MCF 10A (cell line): ENCODE data around the gene SEC63. TPM values are rescaled to one million over a fixed set of nuclear protein-coding genes. Genes with fewer than 3 reads are reported as not detected.

Experiments used
- BruUV-seq: library from RNA; stranded (reverse); fragments of 400-500 nt; replicated peaks from 2 replicates; lab custom pipeline; 2021; lab: Mats Ljungman, UMichigan
- CTCF ChIA-PET: fragments of 300-600 bp; sonication (Branson Sonifier 250); formaldehyde crosslinking; extraction: SDS; loops from one replicate; lab custom pipeline; 2021; ENCODE audit warnings: antibody characterized with exemption, inconsistent platforms; lab: Yijun Ruan, JAX
- POLR2A ChIA-PET: fragments of 300-600, 350-650 bp; sonication (Branson Sonifier 250); formaldehyde crosslinking; extraction: SDS; loops from one replicate; lab custom pipeline; 2020; ENCODE audit warnings: antibody characterized with exemption, inconsistent platforms; lab: Yijun Ruan, JAX
- DNase-seq: peaks from one replicate; pipeline ENCODE4 v3.0.0-alpha.2; 2018; ENCODE audit not compliant: unreplicated experiment
- H3K27ac Mint-ChIP-seq: one replicate; pipeline ENCODE4 v1.8.0; 2022; ENCODE audit warnings: mild to moderate bottlenecking, low read depth, mixed read lengths; ENCODE audit not compliant: unreplicated experiment
- H3K27me3 Mint-ChIP-seq: one replicate; pipeline ENCODE4 v1.8.0; 2022; ENCODE audit warnings: mixed read lengths; ENCODE audit not compliant: insufficient read depth, unreplicated experiment
- H3K36me3 Mint-ChIP-seq: one replicate; pipeline ENCODE4 v1.8.0; 2022; ENCODE audit warnings: mild to moderate bottlenecking, moderate library complexity, mixed read lengths; ENCODE audit not compliant: insufficient read depth, unreplicated experiment
- H3K4me1 Mint-ChIP-seq: one replicate; pipeline ENCODE4 v1.8.0; 2022; ENCODE audit warnings: mixed read lengths; ENCODE audit not compliant: insufficient read depth, unreplicated experiment
- H3K4me3 Mint-ChIP-seq: one replicate; pipeline ENCODE4 v1.8.0; 2022; ENCODE audit warnings: mild to moderate bottlenecking, moderate library complexity, mixed read lengths; ENCODE audit not compliant: unreplicated experiment
- H3K9me3 Mint-ChIP-seq: one replicate; pipeline ENCODE4 v1.8.0; 2022; ENCODE audit warnings: mixed read lengths; ENCODE audit not compliant: unreplicated experiment
- intact Hi-C: fragments of 100-400 bp; cut with micrococcal nuclease; formaldehyde crosslinking; loops from 2 replicates; pipeline ENCODE4 v1.14.1; 2022
- total RNA-seq: library from RNA; stranded (reverse); gene quantifications from 2 replicates; pipeline ENCODE4 v1.2.3, GENCODE V29; 2022
- TF ChIP-seq, protein P1 (sequence below): fragments of 200-600 bp; IDR thresholded peaks from one replicate; pipeline ENCODE4 v1.8.0; 2022; ENCODE audit warnings: antibody characterized with exemption, mild to moderate bottlenecking; ENCODE audit not compliant: unreplicated experiment

The SEC63 gene
- total RNA-seq, 1 experiment from 2014 or later: 204 TPM

DNA sequence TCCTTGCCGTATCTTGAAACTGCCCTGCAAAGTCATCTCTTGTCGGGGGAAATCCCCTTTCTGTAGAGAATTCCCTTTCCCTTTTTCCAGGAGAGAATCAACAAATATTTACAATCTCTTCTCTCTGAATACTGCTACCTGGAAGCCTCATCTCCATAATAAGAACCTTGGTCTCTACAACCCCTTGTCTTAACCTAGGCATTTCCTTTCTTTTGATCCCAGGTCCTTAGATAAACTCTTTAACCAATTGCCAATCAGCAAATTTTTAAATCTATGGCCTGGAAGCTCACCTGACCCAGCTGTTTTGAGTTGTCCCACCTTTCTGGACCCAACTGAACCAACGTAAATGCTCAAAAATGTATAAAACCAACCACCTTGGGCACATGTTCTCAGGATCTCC is 30.6 kb upstream of the SEC63 start:
- CTCF ChIA-PET: interaction anchor here (4.2 kb wide), 1 partner anchor 8 kb away, joined by 57 read pairs; no protein-coding TSS in a partner anchor
- DNase-seq: no peak
- Mint-ChIP-seq H3K27me3 (no peaks in the 10 kb centered on the region), H3K36me3 (no peaks in the 10 kb centered on the region), H3K4me1 (no peaks in the 10 kb centered on the region), H3K9me3 (no peaks in the 10 kb centered on the region), H3K4me3 (no peak overlapping the region), H3K27ac (no peak overlapping the region)
- intact Hi-C loops: no loop called here
- no TSS peak for BruUV-seq
- POLR2A ChIA-PET: no interaction called here
- TF ChIP-seq, protein P1, sequence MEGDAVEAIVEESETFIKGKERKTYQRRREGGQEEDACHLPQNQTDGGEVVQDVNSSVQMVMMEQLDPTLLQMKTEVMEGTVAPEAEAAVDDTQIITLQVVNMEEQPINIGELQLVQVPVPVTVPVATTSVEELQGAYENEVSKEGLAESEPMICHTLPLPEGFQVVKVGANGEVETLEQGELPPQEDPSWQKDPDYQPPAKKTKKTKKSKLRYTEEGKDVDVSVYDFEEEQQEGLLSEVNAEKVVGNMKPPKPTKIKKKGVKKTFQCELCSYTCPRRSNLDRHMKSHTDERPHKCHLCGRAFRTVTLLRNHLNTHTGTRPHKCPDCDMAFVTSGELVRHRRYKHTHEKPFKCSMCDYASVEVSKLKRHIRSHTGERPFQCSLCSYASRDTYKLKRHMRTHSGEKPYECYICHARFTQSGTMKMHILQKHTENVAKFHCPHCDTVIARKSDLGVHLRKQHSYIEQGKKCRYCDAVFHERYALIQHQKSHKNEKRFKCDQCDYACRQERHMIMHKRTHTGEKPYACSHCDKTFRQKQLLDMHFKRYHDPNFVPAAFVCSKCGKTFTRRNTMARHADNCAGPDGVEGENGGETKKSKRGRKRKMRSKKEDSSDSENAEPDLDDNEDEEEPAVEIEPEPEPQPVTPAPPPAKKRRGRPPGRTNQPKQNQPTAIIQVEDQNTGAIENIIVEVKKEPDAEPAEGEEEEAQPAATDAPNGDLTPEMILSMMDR: no peak

DNA sequence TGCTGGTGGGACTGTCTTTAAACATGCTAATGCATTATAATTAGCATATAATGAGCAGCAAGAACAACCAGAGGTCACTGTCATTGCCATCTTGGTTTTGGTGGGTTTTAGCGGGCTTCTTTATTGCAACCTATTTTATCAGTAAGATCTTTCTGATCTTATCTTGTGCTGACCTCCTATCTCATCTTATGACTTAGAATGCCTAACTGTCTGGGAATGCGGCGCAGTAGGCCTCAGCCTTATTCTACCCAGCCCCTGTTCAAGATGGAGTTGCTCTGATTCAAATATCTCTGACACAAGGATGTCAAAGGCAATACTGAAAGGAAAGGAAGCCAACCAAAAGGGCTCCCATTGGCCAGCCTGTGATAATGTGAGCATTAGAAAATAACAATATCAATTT is 29.8 kb upstream of the SEC63 start:
- BruUV-seq: no TSS peak
- H3K27ac Mint-ChIP-seq: no peak overlapping the region
- intact Hi-C loops: no loop called here
- POLR2A ChIA-PET: no interaction called here
- H3K9me3 Mint-ChIP-seq: no peaks in the 10 kb centered on the region
- DNase-seq: no peak
- CTCF ChIA-PET: no interaction called here
- TF ChIP-seq, protein P1: no peak
- H3K4me1 Mint-ChIP-seq: no peaks in the 10 kb centered on the region
- H3K27me3 Mint-ChIP-seq: no peaks in the 10 kb centered on the region
- H3K36me3 Mint-ChIP-seq: no peaks in the 10 kb centered on the region
- H3K4me3 Mint-ChIP-seq: no peak overlapping the region

DNA sequence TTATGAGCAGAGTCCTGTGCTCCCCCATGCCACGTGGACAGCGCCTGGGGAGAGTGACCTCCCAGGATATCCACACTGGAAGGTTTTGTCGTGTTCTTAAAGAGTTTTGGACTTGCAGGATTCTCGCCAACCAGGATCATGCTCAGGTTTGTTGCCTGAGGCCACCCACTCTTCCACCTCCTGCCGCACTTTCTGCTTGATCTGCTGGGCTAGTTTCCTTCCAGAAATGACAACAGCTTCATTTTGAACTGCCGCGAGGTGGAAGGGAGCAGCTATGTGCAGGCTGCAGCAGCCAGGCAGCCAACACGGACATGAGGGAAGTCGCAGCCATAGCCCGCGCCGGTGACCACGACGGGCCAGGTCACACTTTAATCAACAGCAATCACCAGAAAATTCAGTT is 27.7 kb upstream of the SEC63 start:
- no peak overlapping the region for H3K27ac Mint-ChIP-seq
- H3K27me3 Mint-ChIP-seq: no peaks in the 10 kb centered on the region
- BruUV-seq: no TSS peak
- no peaks in the 10 kb centered on the region for H3K9me3 Mint-ChIP-seq
- intact Hi-C loops: no loop called here
- ChIA-PET CTCF (no interaction called here), POLR2A (no interaction called here)
- peaks cover 5% of the 10 kb centered on the region for H3K4me1 Mint-ChIP-seq
- no peaks in the 10 kb centered on the region for H3K36me3 Mint-ChIP-seq
- no peak for DNase-seq
- no peak overlapping the region for H3K4me3 Mint-ChIP-seq
- TF ChIP-seq, protein P1: no peak

DNA sequence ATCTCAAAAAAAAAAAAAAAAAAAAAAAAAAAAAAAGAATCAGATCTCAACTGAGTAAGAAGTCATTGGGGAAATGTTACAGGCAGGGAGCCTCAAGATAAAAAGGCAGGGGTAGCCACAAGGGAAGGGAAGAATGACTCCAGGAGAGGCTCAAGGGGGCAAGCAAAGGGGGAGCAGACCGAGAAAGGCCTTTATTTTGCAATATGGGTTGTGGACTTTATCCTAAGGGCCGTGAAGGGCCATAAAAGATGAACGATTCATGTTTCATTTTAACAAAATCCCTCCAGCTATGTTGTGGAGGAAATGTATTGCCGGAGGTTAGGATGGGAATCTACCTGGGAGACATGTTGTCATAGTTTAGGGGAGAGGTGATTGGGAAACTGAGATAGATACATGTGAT is 25.8 kb upstream of the SEC63 start:
- no peaks in the 10 kb centered on the region for H3K27me3 Mint-ChIP-seq
- TF ChIP-seq, protein P1: no peak
- H3K4me1 Mint-ChIP-seq: peaks cover 5% of the 10 kb centered on the region
- POLR2A ChIA-PET: interaction anchor here (0.6 kb wide), 2 partner anchors 137 to 390 kb away, joined by 3 read pairs; no protein-coding TSS in a partner anchor
- CTCF ChIA-PET: interaction anchor here (0.6 to 7.5 kb wide), 4 partner anchors 65 to 543 kb away, joined by 3 to 160 read pairs (median 4); no protein-coding TSS in a partner anchor
- intact Hi-C loops: no loop called here
- no peaks in the 10 kb centered on the region for H3K9me3 Mint-ChIP-seq
- DNase-seq: no peak
- H3K36me3 Mint-ChIP-seq: no peaks in the 10 kb centered on the region
- H3K27ac Mint-ChIP-seq: no peak overlapping the region
- no TSS peak for BruUV-seq
- H3K4me3 Mint-ChIP-seq: no peak overlapping the region
